Retinal pigment epithelial cell (primary cell): Measurements from ENCODE around the gene CALY.
"Not testable (repeated sequence)": the region's sequence is repeated elsewhere in the genome, so short reads cannot be mapped to it uniquely, and the experiment has no call there.

Source experiments
- DNase-seq: peaks from one replicate; pipeline ENCODE4 v3.0.0-alpha.2; 2010; ENCODE audit warnings: low read depth
- H3K4me3 ChIP-seq: 2 replicates; pipeline ENCODE4 v1.5.1; 2011; ENCODE audit warnings: mild to moderate bottlenecking, low read length, control low read depth, moderate library complexity
- CTCF ChIP-seq: conservative IDR thresholded peaks from 2 replicates; pipeline ENCODE4 v1.5.1; 2011; ENCODE audit warnings: low read depth, low read length, control low read depth, inconsistent platforms

CALY gene

GRCh38 chr10:133327651-133328357 lies 8.9 kb downstream of the CALY start:
- DNase-seq = no peak
- TF ChIP-seq CTCF = no peak
- no peak overlapping the region for H3K4me3 ChIP-seq

GRCh38 chr10:133326745-133327650 lies 9.7 kb downstream of the CALY start:
- TF ChIP-seq CTCF = no peak
- H3K4me3 ChIP-seq = no peak overlapping the region
- DNase-seq = no peak

- H3K4me3 ChIP-seq = peak overlapping the region; percentile 31
- TF ChIP-seq CTCF = no peak
- DNase-seq = no peak
Observed at GRCh38 chr10:133326223-133326551, 10.5 kb downstream of the CALY start.

GRCh38 chr10:133325440-133326222 lies 11.1 kb downstream of the CALY start:
- peak overlapping the region; percentile 36 for H3K4me3 ChIP-seq
- no peak for TF ChIP-seq CTCF
- DNase-seq = no peak

- no peak overlapping the region for H3K4me3 ChIP-seq
- no peak for TF ChIP-seq CTCF
- DNase-seq = no peak
Observed at GRCh38 chr10:133324857-133325260, 11.8 kb downstream of the CALY start.

GRCh38 chr10:133324198-133324792 lies 12.4 kb downstream of the CALY start:
- peak overlapping the region; percentile 48 for H3K4me3 ChIP-seq
- no peak for DNase-seq
- no peak for TF ChIP-seq CTCF

GRCh38 chr10:133322064-133322709 lies 14.5 kb downstream of the CALY start:
- DNase-seq, H3K4me3 ChIP-seq: not testable (repeated sequence)

GRCh38 chr10:133320852-133321422 lies 15.8 kb downstream of the CALY start:
- DNase-seq, H3K4me3 ChIP-seq: not testable (repeated sequence)
